ENCODE results near the gene LIX1L.

Gene LIX1L

GRCh38 chr1:145897969-145898368 is 59.8 kb downstream of the LIX1L start:
- FAIRE-seq (no peak), DNase-seq (ENCODE audit: insufficient read length, low spot score) (no peak)

DNA sequence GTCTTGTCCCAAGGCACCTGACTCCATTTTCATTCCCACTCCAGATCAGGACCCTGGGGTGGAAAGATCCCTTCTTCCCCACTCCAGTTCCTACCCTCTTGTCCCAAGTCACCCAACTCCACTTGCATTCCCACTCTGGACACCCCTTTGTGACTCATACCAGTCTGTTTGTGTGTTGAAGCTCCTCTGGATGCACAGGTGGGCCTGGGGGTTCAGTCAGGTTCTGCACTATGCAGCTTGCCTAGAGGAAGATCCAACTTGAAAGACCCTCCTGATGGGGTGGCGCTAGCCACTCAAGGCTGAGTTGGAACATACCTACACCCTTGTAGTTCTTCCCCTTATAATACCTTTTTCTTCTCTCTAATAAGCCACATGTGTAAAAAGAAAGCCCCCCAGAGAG is 62.3 kb downstream of the LIX1L start:
- no peak for DNase-seq (ENCODE audit: insufficient read length, low spot score)
- no peak for FAIRE-seq

GRCh38 chr1:145893306-145894055 is 64.3 kb downstream of the LIX1L start:
- DNase-seq (ENCODE audit: insufficient read length, low spot score) = no peak
- FAIRE-seq = no peak

- DNase-seq (ENCODE audit: insufficient read length, low spot score) = no peak
- FAIRE-seq = no peak
Measured at GRCh38 chr1:145892486-145893087, 65.2 kb downstream of the LIX1L start.

DNA sequence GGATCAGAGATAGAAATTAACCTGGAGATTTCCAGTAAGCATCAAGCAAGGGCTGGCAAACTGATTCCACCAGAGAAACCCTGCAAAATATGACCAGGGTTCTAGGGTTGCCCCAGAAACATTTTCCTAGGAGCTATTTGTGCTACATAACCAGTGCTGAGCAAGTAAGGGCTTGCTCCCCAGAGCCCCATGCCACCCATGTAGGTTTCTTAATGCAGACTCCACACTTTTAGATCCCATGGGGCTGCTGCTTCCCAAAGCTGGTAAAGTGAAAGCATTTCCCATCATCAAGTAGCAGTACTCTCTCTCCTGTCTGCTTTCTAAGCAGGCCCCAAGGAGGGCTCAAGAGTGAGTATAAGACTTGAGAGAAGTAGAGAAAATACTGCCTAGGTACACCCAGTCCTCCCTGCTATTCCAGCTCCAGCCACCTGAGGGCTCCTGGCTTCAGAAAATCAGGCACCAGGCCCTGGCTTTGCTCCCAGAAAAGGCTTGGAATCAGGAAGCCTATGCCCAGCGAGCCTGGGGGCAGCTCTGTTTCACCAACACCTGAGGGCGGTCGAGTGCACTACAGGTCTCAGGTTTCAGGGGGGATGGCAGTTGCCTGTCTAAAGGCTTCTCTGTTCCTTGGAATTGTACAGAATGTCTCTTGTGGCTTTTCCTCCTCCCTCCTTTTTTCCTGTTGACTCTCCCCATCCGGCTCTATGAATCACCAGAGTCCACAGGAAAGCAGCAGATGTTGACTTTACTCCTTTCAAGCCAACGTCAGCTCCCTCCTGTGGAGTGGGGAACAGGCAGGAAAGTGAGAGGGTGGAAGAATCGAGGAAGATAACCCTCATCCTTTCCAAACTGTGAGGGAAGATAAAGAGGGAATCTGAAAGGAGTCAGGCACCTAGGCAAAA is 66.0 kb downstream of the LIX1L start:
- peak; percentile 93 for DNase-seq (ENCODE audit: insufficient read length, low spot score)
- FAIRE-seq = no peak

DNA sequence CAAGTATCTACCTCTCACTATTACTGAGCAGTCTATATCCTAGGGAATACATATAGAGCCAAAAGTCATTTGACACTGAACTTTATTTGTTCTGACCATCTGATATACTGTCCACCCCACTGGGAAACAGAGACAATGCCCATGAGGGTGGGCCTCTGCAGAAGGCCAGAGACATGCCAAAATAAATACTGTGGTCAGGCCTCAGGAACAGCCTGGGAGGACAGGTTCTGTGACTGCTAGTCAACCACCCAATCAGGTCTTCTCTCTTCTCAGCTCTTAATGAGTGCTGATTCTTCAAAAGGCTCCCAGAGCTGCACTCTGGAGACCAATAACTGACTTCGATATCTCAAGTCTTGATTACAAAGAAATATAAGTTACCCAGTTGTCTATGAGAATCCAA is 66.7 kb downstream of the LIX1L start:
- DNase-seq (ENCODE audit: insufficient read length, low spot score) (no peak), FAIRE-seq (no peak)

- DNase-seq (ENCODE audit: insufficient read length, low spot score) (no peak), FAIRE-seq (no peak)
Measured at GRCh38 chr1:145889722-145890121, 68.1 kb downstream of the LIX1L start.

DNA sequence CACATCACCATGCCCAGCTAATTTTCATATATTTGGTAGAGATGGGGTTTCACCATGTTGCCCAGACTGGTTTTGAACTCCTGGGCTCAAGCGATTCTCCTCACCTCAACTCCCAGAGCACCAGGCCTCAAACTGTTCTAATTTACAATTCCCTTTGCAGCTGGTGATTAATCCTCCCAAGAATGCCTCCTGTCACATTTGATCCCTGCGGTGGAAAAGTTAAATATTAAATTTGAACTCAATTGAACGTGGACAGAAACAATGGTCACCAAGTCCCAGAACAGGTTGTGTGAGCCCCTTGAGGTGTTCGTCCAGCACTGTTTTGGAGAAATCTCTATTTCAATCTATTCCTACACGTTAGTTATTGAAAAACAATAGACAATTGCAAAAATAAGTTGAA is 70.2 kb downstream of the LIX1L start:
- DNase-seq (ENCODE audit: insufficient read length, low spot score) (no peak), FAIRE-seq (no peak)

GRCh38 chr1:145886816-145887215 is 71.0 kb downstream of the LIX1L start:
- no peak for FAIRE-seq

GRCh38 chr1:145886390-145886789 is 71.4 kb downstream of the LIX1L start:
- FAIRE-seq = no peak

More at GRCh38 chr1:145886816-145887215, 71.0 kb downstream of the LIX1L start:
- DNase-seq (ENCODE audit: insufficient read length, low spot score) = no peak

DNA sequence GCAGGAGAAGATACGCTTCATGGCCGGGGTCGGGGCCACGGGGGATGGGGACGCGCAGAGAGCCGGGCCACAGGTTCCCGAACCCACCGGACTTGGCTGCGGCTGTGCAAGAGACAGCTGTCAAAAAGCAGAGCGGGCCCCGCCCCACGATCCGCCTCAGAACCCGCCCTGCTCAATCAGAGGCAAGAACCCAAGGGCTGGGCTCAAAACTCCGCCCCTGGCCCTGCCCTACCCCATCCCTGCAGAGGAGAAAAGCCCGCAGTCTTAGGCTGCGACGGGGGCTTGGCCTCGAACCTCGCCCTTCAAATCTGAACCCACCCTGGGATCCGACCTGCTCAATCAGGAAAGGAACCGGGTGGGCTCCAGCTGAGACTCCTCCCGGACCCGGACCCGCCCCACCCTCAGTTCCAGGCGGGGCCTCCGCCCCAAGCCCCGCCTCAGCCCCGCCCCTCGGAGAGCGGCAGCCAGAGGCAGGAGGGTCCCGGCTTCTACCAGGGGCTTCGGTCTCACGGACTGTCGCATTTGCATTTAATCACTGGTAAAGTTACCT is 72.0 kb downstream of the LIX1L start, which contains the start of gene ANKRD35:
Gene ANKRD35 (minus strand): TSS at position 129 of the 550 bp plus-strand sequence. CDS start 108 bp downstream, at position 21.
- DNase-seq (ENCODE audit: insufficient read length, low spot score) = peak; percentile 90
- FAIRE-seq = no peak

More at GRCh38 chr1:145886390-145886789, 71.4 kb downstream of the LIX1L start:
- DNase-seq (ENCODE audit: insufficient read length, low spot score) = no peak

- DNase-seq (ENCODE audit: insufficient read length, low spot score) = no peak
- FAIRE-seq = no peak
Measured at GRCh38 chr1:145884675-145885074, 73.1 kb downstream of the LIX1L start.
